GM12873 (cell line): ENCODE data around the gene AFF3.

ENCODE experiments used
- TF ChIP-seq, protein P1 (sequence below): IDR thresholded peaks from 2 replicates; pipeline ENCODE4 v1.5.1; 2012; ENCODE audit warnings: low read depth, mild to moderate bottlenecking, moderate library complexity, low read length, control low read depth; ENCODE audit not compliant: insufficient read depth; ENCODE audit errors: missing control alignments

AFF3 gene

DNA sequence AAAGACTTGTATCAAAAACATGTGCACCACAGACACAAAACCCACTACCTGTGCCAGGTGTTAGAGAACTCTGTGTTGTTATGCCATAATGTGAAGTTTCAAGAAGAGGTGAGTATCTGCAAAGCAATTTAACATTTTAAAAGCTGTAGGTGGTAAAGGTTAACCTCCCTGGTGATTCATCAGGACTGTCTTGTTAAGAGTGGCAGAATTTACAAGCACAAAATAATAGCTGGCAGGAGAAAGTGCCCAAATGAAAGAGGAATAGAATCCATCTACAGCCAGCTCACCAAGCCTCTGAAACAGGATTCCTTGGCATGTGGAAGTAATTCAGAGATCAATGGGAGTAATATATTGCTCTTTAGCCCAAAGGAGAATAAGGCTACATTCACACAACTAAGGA, 230.7 kb downstream of the AFF3 start:
- TF ChIP-seq, protein P1, sequence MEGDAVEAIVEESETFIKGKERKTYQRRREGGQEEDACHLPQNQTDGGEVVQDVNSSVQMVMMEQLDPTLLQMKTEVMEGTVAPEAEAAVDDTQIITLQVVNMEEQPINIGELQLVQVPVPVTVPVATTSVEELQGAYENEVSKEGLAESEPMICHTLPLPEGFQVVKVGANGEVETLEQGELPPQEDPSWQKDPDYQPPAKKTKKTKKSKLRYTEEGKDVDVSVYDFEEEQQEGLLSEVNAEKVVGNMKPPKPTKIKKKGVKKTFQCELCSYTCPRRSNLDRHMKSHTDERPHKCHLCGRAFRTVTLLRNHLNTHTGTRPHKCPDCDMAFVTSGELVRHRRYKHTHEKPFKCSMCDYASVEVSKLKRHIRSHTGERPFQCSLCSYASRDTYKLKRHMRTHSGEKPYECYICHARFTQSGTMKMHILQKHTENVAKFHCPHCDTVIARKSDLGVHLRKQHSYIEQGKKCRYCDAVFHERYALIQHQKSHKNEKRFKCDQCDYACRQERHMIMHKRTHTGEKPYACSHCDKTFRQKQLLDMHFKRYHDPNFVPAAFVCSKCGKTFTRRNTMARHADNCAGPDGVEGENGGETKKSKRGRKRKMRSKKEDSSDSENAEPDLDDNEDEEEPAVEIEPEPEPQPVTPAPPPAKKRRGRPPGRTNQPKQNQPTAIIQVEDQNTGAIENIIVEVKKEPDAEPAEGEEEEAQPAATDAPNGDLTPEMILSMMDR, result no peak

DNA sequence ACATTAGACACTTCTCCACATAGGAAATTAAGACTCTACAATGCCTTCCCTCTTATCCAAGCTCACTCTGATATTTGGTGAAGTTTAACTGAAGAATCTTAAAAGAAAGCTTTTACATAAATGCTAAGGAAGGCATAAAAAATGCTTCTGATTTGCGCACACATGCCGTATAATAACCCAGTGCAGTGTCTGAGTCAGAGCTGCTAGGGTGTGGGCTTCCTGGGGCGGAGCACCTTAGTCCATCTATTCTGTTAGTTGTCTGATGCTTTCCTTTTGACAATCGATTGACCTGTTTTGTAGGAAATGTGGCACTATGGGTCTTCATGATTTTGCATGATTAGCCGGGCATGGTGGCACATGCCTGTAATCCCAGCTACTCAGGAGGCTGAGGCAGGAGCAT, 231.5 kb downstream of the AFF3 start:
- TF ChIP-seq, protein P1, result no peak

DNA sequence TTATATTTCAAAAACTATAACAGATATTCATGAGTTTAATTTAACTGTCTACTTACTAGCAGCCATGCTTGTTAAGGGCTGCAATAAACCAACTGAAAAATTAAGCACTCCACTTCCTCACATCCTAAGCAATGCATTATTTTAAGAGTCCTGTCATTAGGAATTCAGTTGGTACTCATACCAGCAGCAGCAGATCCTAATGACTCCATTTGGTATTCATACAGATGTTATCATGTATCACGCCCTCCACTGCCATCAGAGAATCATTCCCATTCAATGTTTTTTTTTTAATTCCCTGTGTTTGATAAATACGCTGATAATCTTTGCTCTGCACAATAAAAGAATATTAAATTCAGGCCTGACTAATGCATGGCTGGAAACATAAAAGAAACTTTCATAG, 236.8 kb downstream of the AFF3 start:
- TF ChIP-seq, protein P1, result no peak

DNA sequence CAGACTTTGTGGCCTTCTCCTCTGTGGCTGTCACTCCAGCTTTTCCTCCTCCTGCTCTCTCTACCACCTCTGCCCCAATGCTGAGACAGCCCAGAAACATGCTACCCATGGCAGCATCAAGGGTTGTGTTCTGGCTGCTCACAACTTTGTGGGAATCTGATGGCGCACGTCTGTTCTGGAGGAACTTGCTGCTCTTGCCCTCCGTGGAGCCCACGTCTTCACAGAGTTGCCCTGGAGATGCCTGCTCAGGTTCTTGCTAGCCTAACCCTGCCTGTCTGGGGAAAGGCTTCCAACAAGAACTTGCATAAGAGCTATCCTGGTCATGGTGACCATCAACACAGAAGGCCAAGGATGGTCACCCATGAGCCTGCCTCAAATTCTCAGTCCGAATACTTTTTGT, 237.4 kb downstream of the AFF3 start:
- TF ChIP-seq, protein P1, result no peak

DNA sequence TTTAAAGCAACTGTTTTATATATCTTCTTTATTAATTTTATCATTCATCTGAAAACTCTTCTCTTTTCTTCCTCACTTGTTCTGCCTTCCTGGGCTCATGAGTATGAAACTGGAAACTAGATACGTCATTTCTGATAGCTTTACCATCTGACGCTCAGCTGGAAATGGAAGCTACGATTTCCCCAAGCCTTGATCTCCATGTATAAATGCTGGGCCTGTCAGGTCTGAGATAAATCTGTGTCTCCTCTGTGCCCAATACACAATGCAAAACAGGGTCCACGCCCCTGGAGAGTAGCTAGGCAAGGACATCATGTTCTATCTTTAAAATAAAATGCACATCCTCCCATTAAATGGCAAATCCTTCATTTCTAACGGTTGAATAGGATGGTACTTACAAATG, 238.4 kb downstream of the AFF3 start:
- TF ChIP-seq, protein P1, result no peak

DNA sequence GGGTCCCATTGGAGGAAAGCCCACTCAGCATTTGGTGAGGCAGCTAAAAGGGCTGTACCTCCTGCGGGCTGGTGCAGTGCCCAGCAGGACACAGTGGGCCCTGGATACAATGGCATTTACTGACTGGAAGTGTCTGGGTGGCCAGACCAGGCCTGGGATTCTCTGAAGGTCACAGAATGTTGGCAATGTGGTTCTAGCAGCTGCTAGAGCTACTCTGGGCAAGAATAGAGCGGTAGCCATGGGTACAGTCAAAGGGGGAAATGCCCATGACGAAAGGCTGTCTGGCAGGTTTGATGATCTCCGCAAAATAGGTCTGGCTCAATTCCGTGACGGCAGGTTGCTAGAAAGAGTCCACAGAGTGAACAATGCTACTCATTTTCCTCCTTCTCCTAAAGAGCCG, 241.8 kb downstream of the AFF3 start:
- TF ChIP-seq, protein P1, result no peak

DNA sequence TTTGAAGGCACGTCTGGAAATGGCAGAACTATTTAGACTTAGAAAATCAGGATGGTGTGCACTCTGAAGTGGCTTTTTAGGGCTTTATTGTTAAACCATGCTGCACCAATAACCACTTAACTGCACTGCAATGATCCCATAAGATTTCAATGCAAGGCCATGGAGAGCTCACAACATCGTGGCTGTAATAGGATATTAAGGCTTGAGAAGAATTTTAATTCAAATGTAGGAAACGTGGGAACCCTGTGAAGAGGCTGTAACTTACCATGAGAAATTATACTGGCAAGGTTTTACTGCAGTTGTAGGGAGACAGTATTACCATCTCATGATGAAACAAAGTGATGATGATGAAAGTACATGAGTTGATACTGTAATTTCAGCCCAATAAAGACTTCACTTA, 242.5 kb downstream of the AFF3 start:
- TF ChIP-seq, protein P1, result no peak
